Embryonic facial prominence (tissue), 1 donor: Measurements from ENCODE around the gene AMER2.

Experiments used
- DNase-seq: peaks from one replicate; pipeline ENCODE4 v3.0.0-alpha.2; 2016; ENCODE audit errors: extremely low spot score

AMER2 gene

DNA sequence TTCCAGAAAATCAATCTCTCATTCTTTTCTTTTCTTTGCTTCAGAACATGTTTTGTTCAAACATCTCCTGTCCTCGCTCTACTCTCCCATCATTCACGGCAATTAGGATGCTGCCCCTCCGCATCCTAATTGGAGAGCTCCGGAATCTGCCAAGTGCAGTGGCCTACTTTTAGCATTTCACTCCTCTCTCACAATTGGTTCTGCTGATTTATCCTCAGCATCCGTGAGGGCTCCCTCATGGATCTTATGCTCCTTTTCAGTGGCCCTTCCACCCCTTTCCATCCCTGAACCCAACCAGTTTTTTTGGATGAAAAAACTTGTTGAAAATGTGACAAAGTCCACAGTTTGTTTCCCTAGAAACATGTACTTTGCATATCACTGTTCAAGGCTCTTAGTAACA is 22.4 kb downstream of the AMER2 start:
- no peak for DNase-seq

- no peak for DNase-seq
Measured at GRCh38 chr13:25148402-25148771, 23.7 kb downstream of the AMER2 start.

DNA sequence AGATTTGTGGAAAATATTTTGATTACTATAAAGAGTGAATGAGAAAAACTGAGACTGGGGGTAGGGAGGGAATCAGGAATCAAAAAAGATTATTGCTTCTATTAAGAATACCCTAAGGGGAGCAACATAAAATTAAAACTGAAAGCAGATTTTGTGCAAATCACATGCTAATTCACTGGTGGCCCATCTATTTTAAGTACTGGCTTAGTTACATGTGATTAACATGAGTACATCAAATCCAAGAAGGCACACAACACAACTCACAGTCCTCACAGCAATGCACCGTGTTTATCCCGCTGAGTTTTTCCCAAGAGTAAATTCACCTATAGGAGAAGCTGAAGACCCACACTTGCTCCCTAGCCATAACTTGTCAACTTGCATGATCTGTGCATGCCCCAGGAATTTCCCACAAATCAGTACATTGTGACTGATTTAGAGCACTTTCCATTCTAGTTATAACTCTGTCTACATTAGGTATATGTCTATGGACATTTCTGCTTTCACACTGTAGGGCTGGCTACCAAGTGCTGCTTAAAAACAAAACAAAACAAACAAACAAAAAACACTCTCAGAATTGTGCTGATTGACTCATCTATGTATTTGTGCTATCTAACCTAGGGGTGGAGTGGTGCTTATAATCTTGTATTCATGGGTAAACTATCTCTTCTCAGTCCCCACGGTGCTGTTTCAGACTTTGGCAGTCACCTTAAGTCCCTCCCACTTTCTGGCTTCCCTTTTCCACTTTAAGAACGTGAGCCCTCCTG is 24.3 kb downstream of the AMER2 start:
- DNase-seq: no peak

GRCh38 chr13:25143706-25144105 is 28.4 kb downstream of the AMER2 start:
- no peak for DNase-seq

DNA sequence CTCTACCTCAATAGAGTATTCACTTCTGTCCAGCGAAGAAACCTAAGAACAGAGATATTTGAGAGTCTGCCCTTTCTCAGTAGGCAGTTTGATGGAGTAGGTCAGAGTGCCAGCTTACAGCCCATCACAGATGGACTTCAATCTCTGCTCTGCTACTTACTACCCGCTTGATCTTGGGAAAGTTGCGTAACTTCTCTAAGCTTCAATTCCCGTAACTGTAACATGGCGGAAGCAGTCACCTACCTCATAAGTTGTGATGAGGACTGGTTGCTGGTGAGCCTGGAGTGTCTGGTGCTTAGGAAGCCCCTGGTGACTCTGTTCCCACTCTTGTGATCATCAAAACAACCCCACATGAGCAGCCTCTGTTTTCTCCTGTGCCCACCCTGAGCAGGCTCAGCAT is 31.0 kb downstream of the AMER2 start:
- no peak for DNase-seq

DNA sequence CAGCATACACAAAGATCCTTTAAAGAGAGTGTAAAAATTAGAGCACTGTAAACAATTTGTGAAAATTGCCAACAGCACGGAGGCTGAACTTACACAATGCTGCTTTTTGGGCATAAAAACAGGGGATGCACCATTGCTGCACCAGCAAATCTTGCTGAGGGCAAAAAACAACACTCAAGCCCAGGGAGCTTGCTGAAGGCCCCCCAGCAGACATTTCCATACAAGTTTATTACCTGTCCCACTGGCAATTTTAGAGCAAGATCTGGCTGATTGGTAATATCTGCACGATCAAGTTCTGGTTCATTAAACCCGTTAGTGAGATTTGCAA is 34.3 kb downstream of the AMER2 start:
- no peak for DNase-seq

GRCh38 chr13:25136880-25137787 is 35.0 kb downstream of the AMER2 start:
- no peak for DNase-seq

DNA sequence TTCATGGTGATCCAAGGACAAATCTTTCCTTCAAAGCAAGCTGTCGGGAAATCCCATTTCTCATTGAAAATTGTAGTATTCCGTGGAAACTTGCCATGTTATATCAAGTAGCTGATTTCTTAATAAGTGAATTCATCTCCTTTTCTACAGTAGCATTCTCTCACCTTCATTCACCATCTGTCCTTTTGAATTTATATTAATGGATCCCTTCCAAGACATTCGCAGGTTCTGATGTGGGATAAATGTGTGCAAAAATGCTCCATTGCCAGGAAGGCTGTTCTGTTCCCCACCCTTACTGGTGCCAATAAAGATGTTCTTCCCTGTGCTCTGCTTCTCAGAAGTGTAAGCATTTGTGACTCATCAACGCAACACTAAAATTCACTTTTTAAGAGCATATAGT is 36.2 kb downstream of the AMER2 start:
- no peak for DNase-seq

DNA sequence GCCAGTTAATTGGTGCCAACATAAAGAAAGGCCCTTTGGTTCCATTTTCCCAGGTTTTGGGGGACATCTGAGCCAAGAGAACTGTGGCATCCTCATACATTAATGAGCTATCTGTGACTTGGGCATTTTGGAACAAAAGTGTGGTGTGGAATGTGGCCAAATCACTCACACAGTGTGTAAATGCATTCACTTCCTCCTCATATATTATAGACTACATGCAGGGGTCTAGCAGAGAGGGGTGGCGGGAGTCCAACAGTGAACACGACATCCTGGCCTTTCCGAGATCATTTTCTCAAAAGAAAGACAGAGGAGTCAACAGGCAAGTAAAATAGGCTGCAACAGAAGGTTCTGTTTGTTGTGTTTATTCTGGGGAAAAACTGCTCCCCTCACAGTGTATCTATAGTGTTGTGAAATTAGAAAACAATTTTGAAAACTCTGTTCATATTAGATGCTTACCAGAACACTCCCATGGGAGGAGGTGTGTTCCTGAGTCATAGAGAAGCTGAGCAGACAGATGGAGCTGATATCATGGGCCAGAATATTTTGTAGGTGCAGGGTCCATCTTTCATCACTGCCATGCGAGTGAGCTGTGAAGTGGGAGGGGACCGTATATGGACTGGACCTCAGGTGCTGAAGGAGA is 39.2 kb downstream of the AMER2 start:
- DNase-seq: no peak

- DNase-seq: no peak
Measured at GRCh38 chr13:25131881-25132420, 40.1 kb downstream of the AMER2 start.

GRCh38 chr13:25130944-25131343 is 41.1 kb downstream of the AMER2 start:
- no peak for DNase-seq

DNA sequence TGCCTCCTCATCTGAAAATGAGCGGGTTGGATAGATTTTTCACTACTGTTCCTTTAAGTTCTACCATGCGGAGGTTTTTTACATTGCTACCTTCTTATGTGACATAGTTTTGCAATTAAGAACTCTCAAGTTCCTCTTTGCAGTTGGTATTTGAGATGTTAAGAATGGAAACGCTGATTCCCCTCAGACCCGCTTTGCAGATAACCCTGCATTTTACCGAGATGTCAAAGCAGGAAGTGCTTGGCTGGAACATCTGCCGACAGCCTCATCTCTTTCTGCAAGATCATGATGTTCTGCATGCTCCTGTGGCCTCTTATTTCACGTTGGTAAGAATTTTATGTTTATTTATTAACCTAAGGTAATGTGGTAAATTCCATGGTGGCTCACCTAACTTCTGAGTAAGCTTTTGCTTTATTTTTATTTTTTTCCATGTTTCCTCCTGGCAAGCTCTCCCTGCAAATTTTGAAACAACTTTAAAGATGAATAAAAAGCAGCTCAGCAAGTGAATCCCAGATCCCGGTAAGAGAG is 53.6 kb downstream of the AMER2 start:
- DNase-seq: no peak

GRCh38 chr13:25117312-25117711 is 54.8 kb downstream of the AMER2 start:
- DNase-seq: no peak

GRCh38 chr13:25116044-25116443 is 56.0 kb downstream of the AMER2 start:
- DNase-seq: no peak

- DNase-seq: peak; percentile 44
Measured at GRCh38 chr13:25114220-25114619, 57.9 kb downstream of the AMER2 start.

DNA sequence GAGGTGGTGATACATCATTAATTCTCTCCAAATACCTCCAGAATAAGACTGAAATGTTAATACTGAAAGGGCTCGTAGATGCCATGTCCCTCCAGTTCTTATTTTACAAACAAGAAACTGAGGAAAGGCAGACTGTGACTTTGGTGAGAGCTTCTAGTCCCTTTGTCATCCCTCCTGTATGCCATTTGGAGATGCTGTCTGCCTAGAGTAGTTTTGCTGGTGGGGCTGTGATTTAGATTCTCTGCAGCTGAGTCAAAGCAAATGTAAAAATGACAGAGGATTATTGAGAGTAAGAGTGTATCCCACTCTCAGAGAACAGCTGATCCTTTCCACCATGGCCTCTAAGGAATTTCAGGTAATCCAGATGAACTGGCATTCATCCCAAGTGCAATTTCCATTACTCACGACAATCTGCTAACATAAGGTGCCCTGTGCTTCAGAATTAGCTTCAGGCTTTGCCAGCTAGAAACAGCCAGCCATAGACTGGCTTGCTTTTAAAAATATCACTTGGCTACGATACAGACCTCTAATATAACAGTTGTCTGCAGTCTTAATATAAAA is 59.3 kb downstream of the AMER2 start:
- DNase-seq: no peak
